Measurements from ENCODE around the gene MORN1.

MORN1 gene

DNA sequence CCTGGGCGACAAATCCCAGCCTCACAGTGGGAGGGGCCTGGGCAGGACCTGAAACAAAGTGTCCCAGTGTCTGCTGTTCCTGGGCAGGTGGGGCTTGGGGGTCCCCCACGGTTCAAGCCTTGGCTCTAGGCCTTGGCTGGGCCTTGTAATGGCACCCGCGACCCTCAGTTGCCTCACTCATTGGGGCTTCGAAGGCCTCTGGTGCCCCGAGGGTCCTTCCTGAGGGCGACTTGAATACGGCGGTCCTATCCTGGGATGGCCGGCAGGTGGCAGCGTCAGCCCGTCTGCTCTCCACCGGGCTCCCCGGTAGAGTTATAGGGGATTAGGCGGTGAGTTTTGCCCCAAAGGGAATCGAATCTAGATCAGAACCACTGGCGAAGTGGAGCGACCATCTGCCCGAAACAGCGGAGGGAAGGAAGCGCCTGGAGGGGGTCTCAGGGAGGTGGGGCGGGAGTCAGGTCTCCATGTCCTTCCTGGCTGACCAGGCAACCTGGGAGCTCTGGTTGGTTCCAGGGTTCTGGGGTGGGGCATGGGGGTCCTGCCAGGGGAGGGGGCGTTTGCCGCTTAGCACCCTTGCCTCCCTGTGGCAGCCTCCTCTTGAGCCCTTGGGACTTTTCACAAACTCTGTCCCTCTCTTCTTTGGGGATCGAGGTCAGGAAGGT, 23.1 kb upstream of the MORN1 start:
- peak; percentile 82 for FAIRE-seq

DNA sequence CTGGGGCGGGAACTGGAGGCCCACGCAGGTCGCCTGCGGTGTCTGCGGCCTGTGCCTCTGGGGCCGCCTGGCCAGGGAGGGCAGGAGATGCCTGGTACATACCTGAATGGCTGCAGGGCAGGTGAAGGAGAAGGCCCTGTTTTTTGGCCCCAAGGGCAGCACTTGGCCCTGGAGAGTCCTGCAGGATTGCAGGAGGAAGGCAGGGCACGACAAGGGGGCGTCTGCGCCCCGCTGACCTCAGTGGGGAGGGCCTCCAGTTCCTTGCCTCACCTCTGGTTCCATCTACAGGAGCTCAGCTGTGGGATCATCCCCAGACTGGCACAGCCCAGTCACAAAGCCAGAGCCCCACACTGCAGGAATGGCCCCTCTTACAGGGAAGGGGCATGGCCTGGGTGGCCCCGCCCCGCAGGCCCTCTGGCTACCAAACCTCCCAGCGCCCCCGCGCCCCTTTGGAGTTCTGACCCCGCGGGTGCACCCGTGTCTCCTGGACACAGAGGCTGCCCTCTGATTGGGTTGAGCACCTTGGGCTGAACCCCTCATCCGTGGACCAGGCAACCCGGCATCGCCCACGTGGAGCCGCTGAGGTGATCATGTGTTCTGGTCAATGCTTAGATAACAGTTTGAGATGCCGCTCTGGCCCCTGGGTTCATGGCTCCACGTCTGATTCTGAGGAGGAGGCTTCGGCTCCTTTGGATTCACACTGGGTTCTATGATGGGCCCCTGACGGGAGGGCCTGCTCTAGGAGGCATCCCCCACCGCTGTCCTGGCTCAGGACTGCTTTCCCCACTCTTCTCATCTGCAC, 22.3 kb upstream of the MORN1 start:
- DNase-seq (ENCODE audit: insufficient read length, low spot score), result no peak
- no peak for TF ChIP-seq POU2F2 (IDR thresholded peaks at IDR 0.05; ENCODE audit: low read depth, low read length)
- no peak for TF ChIP-seq POLR2AphosphoS5 (IDR thresholded peaks at IDR 0.05; ENCODE audit: low read depth, low read length)
- no peak for TF ChIP-seq TAF1 (IDR thresholded peaks at IDR 0.05; ENCODE audit: low read depth, low read length)
- no peak for TF ChIP-seq POLR2A (IDR thresholded peaks at IDR 0.05; ENCODE audit: low read depth, low read length)
- peak; percentile 55 for FAIRE-seq

More for the DNA sequence above, 23.1 kb upstream of the MORN1 start:
- TF ChIP-seq PAX5 (IDR thresholded peaks at IDR 0.05; ENCODE audit: insufficient read depth, low read length, severe bottlenecking), result no peak
- TF ChIP-seq TAF1 (IDR thresholded peaks at IDR 0.05; ENCODE audit: low read depth, low read length), result no peak
- TF ChIP-seq POLR2AphosphoS5 (IDR thresholded peaks at IDR 0.05; ENCODE audit: low read depth, low read length), result no peak
- TF ChIP-seq SPI1 (IDR thresholded peaks at IDR 0.05; ENCODE audit: low read depth, low read length), result no peak
- TF ChIP-seq POU2F2 (IDR thresholded peaks at IDR 0.05; ENCODE audit: low read depth, low read length), result no peak
- no peak for TF ChIP-seq POLR2A (IDR thresholded peaks at IDR 0.05; ENCODE audit: low read depth, low read length)
- peak; percentile 88 for DNase-seq (ENCODE audit: insufficient read length, low spot score)

- FAIRE-seq (no peak), DNase-seq (ENCODE audit: insufficient read length, low spot score) (peak; percentile 66)
- TF ChIP-seq SPI1 (IDR thresholded peaks at IDR 0.05; ENCODE audit: low read depth, low read length) (no peak), POLR2A (IDR thresholded peaks at IDR 0.05; ENCODE audit: low read depth, low read length) (no peak), PAX5 (IDR thresholded peaks at IDR 0.05; ENCODE audit: insufficient read depth, low read length, severe bottlenecking) (no peak), POU2F2 (IDR thresholded peaks at IDR 0.05; ENCODE audit: low read depth, low read length) (no peak), TAF1 (IDR thresholded peaks at IDR 0.05; ENCODE audit: low read depth, low read length) (no peak)
Observed at GRCh38 chr1:2412773-2413494, 21.6 kb upstream of the MORN1 start.

- no peak for TF ChIP-seq POLR2A (IDR thresholded peaks at IDR 0.05; ENCODE audit: low read depth, low read length)
- TF ChIP-seq TAF1 (IDR thresholded peaks at IDR 0.05; ENCODE audit: low read depth, low read length), result no peak
- no peak for TF ChIP-seq POU2F2 (IDR thresholded peaks at IDR 0.05; ENCODE audit: low read depth, low read length)
- no peak for TF ChIP-seq POLR2AphosphoS5 (IDR thresholded peaks at IDR 0.05; ENCODE audit: low read depth, low read length)
- TF ChIP-seq PAX5 (IDR thresholded peaks at IDR 0.05; ENCODE audit: insufficient read depth, low read length, severe bottlenecking), result no peak
- TF ChIP-seq SPI1 (IDR thresholded peaks at IDR 0.05; ENCODE audit: low read depth, low read length), result no peak
- FAIRE-seq (peak; percentile 100), DNase-seq (ENCODE audit: insufficient read length, low spot score) (peak; percentile 98)
Observed at GRCh38 chr1:2412395-2412772, 21.0 kb upstream of the MORN1 start, which contains the start of gene PEX10. Gene PEX10, minus strand, starts transcription at chr1:2412564. Its CDS starts 62 bp downstream, at chr1:2412502.

- peak; percentile 94 for TF ChIP-seq PAX5 (IDR thresholded peaks at IDR 0.05; ENCODE audit: insufficient read depth, low read length, severe bottlenecking)
- no peak for TF ChIP-seq POLR2A (IDR thresholded peaks at IDR 0.05; ENCODE audit: low read depth, low read length)
- FAIRE-seq, result no peak
- no peak for DNase-seq (ENCODE audit: insufficient read length, low spot score)
Observed at GRCh38 chr1:2411801-2412394, 20.5 kb upstream of the MORN1 start.

DNA sequence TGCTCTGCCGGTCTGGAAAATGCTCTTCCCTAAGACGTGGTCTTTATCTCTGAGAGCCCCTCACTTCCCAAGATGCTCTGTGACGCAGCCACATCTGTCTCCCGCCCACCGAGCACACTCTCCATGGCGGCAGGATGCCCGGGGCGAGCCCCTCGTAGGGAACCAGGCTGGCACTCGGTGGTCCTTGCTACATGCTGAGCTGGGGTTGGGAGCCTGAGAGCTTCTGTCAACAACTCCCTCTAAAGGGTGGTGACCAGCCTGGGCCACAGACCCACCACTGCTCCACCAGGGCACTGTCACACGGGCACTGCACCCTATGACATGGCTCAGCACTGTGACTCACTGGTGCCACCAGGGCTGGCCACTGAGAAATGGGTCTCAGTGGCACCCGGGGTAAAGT, 18.4 kb upstream of the MORN1 start:
- FAIRE-seq, result no peak
- TF ChIP-seq POU2F2 (IDR thresholded peaks at IDR 0.05; ENCODE audit: low read depth, low read length) (no peak), POLR2AphosphoS5 (IDR thresholded peaks at IDR 0.05; ENCODE audit: low read depth, low read length) (no peak), SPI1 (IDR thresholded peaks at IDR 0.05; ENCODE audit: low read depth, low read length) (no peak), POLR2A (IDR thresholded peaks at IDR 0.05; ENCODE audit: low read depth, low read length) (no peak), TAF1 (IDR thresholded peaks at IDR 0.05; ENCODE audit: low read depth, low read length) (no peak), PAX5 (IDR thresholded peaks at IDR 0.05; ENCODE audit: insufficient read depth, low read length, severe bottlenecking) (no peak)
- no peak for DNase-seq (ENCODE audit: insufficient read length, low spot score)

- DNase-seq (ENCODE audit: insufficient read length, low spot score) (no peak), FAIRE-seq (no peak)
- TF ChIP-seq PAX5 (IDR thresholded peaks at IDR 0.05; ENCODE audit: insufficient read depth, low read length, severe bottlenecking) (no peak), POLR2A (IDR thresholded peaks at IDR 0.05; ENCODE audit: low read depth, low read length) (no peak), SPI1 (IDR thresholded peaks at IDR 0.05; ENCODE audit: low read depth, low read length) (no peak), POLR2AphosphoS5 (IDR thresholded peaks at IDR 0.05; ENCODE audit: low read depth, low read length) (no peak), POU2F2 (IDR thresholded peaks at IDR 0.05; ENCODE audit: low read depth, low read length) (no peak), TAF1 (IDR thresholded peaks at IDR 0.05; ENCODE audit: low read depth, low read length) (no peak)
Observed at GRCh38 chr1:2408859-2409276, 17.5 kb upstream of the MORN1 start.

DNA sequence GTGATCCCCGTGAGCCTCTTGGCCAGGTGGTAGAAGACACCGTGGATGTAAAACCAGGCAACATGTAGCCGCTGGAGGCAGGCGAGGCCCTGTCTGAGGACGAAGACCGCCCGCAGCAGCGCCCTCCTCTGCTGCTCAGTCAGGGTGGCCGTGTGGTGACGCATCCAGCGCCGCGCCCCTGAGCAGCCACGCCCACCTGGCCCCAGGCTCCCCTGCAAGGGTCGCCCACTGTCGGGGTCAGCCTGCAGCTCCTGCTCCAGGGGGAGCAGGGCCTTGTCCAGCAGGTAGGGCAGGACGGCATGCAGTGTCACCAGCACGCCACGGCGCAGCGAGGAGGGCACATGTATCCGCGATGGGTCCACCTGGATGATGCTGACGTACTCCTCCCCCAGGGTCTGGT, 17.1 kb upstream of the MORN1 start:
- no peak for FAIRE-seq
- TF ChIP-seq POLR2AphosphoS5 (IDR thresholded peaks at IDR 0.05; ENCODE audit: low read depth, low read length), result no peak
- DNase-seq (ENCODE audit: insufficient read length, low spot score), result no peak

DNA sequence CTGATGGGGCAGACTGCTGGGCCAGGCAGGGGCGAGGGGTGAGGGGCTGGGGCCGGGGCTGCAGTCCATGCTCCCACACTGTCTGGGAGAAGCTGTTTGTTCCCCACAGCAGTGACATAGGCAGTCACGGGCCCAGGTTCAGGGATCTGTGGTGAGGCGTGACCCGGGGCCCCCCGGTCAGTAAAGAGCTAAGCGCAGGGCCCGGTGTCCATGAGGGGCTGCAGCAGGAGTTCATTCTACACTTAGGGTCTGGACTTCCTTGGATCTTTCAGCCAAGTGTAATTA, 16.6 kb upstream of the MORN1 start:
- DNase-seq (ENCODE audit: insufficient read length, low spot score), result no peak
- TF ChIP-seq POLR2AphosphoS5 (IDR thresholded peaks at IDR 0.05; ENCODE audit: low read depth, low read length), result no peak
- no peak for TF ChIP-seq POLR2A (IDR thresholded peaks at IDR 0.05; ENCODE audit: low read depth, low read length)
- no peak for TF ChIP-seq SPI1 (IDR thresholded peaks at IDR 0.05; ENCODE audit: low read depth, low read length)
- TF ChIP-seq PAX5 (IDR thresholded peaks at IDR 0.05; ENCODE audit: insufficient read depth, low read length, severe bottlenecking), result no peak
- TF ChIP-seq TAF1 (IDR thresholded peaks at IDR 0.05; ENCODE audit: low read depth, low read length), result no peak
- TF ChIP-seq POU2F2 (IDR thresholded peaks at IDR 0.05; ENCODE audit: low read depth, low read length), result no peak
- no peak for FAIRE-seq

All from GM12891 (cell line).